Stimulated activated CD8-positive, alpha-beta memory T cell treated with anti-CD3 and anti-CD28 coated beads, Interleukin-2, amount 100 ng/mL, for 1 hour (primary cell): ENCODE measurements around the gene MARVELD1.

Source experiments
- DNase-seq, 2 donors: peaks; one replicate each; pipeline ENCODE4 v3.0.0-alpha.2; 2020; ENCODE audit warnings: low read depth in 2 of 2

MARVELD1 gene

DNA sequence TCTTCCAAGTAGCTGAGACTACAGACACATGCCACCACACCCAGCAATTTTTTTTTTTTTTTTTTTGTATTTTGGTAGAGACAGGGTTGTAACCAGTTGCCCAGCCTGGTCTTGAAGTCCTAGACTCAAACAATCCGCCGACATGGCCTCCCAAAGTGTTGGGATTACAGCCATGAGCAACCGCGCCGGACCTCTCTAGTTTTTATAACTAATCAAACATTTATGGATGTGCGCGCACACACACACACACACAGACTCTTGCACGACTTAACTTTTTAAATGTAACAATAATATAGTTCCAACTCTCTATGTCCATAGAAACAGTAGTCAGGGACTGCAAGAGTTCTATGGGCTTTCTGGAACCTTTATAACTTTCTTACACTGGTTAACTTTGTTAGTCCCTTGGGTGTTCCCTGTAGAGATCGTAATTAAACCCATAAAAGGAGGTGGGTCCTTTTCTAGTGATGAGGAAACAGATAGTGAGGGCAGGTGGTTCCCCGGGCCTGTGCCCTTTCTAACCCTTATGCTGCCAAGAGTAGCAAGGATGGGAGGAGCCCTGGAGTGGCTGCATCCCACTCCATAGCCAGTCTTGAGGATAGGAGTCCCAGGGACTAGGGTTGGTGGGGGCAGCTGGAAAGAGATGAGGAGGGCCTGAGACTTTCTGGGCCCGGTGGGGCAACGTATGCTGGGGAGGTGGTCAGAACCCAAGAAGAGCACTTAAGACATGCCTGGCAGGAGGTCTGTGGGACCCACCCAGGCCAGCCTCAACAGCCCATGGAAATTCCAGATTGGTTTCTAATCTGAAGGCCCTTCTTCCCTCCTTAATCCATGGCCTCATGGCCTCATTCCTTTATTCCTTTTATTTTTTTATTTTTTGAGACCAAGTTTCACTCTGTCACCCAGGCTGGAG lies 8.6 kb downstream of the MARVELD1 start:
- DNase-seq, result no peak

- no peak for DNase-seq
Measured at GRCh38 chr10:97723001-97723400, 9.5 kb downstream of the MARVELD1 start.

- DNase-seq, result no peak
Measured at GRCh38 chr10:97724341-97724941, 10.9 kb downstream of the MARVELD1 start.

GRCh38 chr10:97726636-97727178 lies 13.2 kb downstream of the MARVELD1 start:
- DNase-seq, result no peak

- no peak for DNase-seq
Measured at GRCh38 chr10:97729014-97729413, 15.5 kb downstream of the MARVELD1 start.

DNA sequence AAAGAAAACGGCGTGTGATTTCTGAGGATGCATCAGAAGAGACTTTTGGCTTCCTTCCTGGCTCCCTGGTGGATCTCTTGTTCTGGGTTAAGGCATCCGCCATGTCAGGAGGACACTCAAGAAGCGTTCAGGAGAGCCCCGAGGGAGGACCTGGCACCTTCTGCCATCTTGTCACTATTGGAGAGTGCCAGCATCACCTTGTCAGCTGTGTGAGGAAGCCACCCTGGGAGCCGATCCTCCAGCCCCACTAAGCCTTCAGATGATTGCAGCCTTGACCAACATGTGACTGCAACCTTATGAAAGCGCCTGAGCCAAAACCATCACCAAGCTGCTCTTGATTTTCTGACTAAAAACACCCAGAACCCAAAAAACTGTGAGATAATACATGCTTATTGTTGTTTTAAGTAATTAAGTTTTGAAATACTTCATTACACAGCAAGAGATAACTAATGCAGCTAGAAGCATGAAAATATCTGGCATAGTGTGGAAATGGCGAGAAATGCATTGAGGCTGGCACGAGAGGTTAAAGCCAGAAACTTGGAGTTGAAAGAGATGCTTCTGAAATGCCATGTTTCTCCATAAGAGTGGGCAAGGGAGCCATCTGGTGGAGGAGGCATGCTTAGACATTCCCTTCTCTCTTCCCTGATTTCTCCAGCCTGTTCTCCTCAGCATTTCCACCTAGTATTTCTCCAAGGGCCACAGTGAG lies 18.0 kb downstream of the MARVELD1 start:
- peak; percentile 7 to 24 for DNase-seq

DNA sequence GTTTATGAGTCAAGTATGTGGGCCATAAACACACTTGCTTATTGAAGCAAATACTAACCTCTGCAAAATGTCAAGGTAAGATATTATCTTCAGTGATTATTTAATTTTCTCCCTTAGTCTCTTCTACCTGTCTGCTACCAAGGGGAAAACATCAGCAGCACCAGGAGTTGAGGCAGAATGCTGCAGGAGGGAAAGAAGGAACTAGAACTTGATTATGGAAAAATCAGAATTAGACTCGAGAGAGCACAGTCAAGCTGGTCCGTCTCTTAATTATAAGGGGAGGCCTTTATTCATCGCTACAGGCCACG lies 18.5 kb downstream of the MARVELD1 start:
- no peak for DNase-seq

DNA sequence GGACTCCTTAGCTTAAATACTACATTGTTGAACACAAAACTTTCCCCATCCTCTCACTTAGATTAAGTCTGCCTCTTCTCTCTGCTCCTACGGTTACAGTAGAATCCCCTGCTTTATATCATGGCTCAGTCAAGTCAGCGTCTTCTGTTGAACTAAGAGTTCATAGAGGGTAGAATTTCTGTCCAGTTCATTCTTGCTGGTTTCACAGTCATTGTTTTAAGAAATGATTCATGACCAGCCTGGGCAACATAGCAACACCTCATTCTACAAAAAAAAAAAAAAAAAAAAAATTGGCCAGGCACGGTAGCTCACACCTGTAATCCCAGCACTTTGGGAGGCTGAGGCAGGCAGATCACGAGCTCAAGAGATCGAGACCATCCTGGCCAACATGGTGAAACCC lies 19.7 kb downstream of the MARVELD1 start:
- no peak for DNase-seq

GRCh38 chr10:97734021-97734420 lies 20.5 kb downstream of the MARVELD1 start:
- DNase-seq, result no peak

DNA sequence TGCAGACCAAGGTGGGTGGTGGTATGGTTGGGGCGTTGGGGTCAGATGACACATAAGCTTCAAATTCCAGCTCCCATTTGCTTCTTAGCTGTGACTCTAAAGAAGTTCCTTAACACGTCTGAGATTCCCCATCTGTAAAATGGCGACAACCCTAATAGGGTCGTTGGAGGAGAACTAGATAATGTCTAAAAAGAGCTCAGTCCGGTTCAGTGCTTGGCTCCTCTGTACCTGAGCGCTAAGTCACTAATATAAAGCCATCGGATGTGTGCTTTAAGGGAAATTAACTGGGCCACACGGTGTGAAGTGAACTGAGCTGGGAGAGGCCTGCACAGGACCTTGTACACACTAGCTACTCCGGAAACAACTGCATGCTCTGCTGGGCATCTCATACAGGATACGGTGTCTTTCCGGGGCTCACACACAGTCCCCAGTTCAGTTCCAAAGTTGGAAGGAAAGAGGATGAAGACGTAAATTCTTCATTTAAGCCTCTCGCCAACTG lies 22.9 kb downstream of the MARVELD1 start:
- DNase-seq, result no peak

- DNase-seq, result peak; percentile 89 to 92
Measured at GRCh38 chr10:97736902-97737769, 23.6 kb downstream of the MARVELD1 start, which contains the start of gene ZFYVE27. Gene ZFYVE27, plus strand, starts transcription at chr10:97737128. Its CDS starts 1,350 bp downstream, at chr10:97738478.

DNA sequence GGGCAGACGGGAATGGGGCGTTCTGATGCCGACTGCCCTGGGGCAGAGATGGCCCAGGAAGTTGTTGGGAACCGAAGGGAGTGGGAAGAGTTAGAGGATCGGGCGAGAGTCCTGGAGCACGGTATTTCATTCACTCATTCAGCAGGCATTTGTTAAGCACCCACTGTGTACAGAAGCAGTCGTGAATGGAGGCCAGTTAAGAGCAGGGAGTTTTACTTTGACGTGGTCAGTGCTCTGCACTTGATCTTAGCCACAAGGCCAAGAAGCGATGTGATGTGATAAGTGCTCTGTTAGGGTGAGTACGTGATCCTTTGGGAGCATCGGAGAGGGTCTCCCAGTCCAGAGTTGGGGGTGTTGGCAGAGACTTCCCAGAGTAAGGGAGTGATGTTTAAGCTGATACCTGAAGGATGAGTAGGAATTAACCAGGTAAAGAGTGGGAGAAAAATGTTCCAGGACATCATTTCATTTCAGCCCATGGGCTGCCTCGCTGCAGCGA lies 24.3 kb downstream of the MARVELD1 start:
- DNase-seq, result no peak

DNA sequence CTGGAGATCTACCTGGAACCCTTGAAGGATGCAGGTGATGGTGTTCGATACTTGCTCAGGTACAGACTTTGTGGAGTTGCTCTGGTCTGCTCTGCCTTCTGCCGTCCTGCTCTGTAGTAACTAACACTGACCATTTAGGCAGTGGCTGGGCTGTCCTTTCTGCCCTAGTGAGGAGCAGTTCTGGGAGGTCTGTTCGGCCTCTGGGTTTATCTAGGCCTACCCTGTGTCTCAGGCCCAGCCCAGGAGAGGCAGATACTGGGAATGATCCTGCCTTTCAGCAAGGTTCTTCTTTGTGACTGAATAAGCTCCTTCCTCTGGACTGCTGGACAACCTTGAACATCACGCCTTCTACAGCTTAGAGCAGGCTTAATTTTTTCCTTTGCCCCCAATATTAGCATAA lies 25.1 kb downstream of the MARVELD1 start:
- no peak for DNase-seq

GRCh38 chr10:97740613-97741012 lies 27.1 kb downstream of the MARVELD1 start:
- no peak for DNase-seq

DNA sequence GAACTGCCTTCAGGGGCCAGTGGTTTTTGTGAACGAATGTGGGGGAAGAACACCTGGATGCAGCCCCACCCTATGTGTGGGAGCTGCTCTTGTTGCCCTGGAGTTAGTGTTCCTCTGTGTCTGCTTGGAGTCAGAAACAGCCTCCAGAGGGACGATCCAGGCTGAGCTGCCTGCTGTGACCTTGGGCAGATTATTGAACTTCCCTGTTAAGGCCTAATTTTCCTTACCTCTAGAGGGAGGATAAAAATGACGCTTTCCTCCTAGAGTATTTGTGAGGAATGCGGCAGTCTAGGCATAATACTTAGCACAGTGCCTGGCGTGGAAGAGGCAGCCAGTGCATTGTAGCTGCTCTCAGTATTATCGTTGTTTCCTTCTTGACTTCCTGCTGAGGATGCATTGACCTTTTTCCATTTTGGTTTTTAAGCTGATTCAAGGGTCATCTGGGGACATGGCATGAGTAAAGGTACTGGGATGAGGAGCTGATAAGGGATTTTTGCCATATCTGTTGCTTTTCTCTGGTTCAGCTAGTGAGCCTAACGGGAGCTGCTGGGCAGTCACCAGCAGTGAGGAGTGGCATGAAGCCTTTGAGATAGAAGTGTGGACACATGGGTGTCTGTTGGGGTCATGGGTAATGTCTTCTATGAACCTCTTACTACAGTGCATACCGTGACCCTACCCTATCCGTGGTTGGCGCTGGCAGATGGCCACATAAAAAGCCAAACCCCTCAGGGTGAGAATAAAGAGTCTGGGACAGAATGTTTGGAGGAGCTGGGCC lies 29.8 kb downstream of the MARVELD1 start:
- DNase-seq, result no peak

GRCh38 chr10:97744405-97745035 lies 31.0 kb downstream of the MARVELD1 start:
- no peak for DNase-seq

DNA sequence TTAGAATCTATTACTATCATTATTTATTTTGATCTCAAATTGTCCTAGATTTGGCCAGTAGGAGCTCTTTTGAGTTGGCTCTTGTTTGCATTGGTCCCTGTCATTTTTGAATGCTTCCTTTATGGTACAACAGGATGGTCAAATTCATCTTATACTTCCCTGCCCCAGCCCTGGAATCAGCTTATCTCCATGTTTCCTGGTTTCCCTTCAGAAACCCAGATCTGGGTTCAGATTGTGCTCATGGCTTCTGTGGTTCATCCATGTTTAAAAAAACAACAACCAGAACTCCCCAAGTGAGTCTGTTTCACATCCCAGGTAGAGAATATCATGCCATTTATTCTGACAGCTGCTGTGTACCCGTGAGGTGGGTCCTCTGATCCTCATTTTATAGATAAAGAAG lies 34.0 kb downstream of the MARVELD1 start:
- DNase-seq, result no peak

- no peak for DNase-seq
Measured at GRCh38 chr10:97748116-97748515, 34.6 kb downstream of the MARVELD1 start.

GRCh38 chr10:97752956-97753355 lies 39.4 kb downstream of the MARVELD1 start:
- no peak for DNase-seq

DNA sequence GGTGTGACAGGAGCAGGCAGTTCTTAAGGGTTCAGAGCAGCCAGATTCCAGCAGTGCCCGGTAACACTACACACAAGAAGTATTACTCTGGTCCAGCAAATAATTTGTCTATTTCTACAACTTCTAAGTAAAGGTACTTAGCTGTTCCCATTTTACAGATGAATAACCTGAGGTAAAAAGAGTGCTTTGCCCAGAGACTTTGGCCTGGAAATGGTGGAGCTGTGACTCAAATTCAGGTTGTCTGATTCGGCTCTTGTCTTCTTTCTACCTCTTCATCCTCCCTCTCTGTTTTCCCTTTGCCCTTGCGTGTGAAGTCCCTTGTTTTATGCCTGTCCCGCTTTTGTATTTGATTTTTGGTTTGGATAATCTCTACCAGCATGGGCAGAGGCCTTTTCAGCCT lies 41.2 kb downstream of the MARVELD1 start:
- DNase-seq, result no peak
